HG02798 (cell line): Measurements from ENCODE around the gene MUC6.
"Not testable (repeated sequence)": the region's sequence is repeated elsewhere in the genome, so short reads cannot be mapped to it uniquely, and the experiment has no call there.

Experiments used
- ATAC-seq: cut with Tn5 transposase; IDR thresholded peaks from one replicate; pipeline ENCODE4 v1.9.1; 2021; ENCODE audit warnings: mild to moderate bottlenecking; ENCODE audit not compliant: unreplicated experiment, poor library complexity

Gene MUC6

GRCh38 chr11:1026641-1027482 lies 9.7 kb downstream of the MUC6 start:
- ATAC-seq, result no peak

DNA sequence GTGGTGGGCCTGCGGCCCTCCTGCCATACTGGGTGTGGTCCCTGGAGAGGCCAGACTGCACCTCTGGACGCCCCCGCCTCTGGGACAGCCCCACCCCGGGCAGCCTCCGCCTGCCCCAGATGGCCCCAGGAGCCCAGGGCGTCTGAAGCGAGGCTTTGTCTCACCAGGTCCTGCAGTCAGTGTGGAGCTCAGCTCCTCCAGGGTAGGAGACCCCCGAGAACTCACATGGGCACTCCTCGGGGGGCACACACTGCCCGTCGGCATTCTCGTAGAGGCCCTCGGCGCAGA lies 10.4 kb downstream of the MUC6 start:
- ATAC-seq, result no peak

DNA sequence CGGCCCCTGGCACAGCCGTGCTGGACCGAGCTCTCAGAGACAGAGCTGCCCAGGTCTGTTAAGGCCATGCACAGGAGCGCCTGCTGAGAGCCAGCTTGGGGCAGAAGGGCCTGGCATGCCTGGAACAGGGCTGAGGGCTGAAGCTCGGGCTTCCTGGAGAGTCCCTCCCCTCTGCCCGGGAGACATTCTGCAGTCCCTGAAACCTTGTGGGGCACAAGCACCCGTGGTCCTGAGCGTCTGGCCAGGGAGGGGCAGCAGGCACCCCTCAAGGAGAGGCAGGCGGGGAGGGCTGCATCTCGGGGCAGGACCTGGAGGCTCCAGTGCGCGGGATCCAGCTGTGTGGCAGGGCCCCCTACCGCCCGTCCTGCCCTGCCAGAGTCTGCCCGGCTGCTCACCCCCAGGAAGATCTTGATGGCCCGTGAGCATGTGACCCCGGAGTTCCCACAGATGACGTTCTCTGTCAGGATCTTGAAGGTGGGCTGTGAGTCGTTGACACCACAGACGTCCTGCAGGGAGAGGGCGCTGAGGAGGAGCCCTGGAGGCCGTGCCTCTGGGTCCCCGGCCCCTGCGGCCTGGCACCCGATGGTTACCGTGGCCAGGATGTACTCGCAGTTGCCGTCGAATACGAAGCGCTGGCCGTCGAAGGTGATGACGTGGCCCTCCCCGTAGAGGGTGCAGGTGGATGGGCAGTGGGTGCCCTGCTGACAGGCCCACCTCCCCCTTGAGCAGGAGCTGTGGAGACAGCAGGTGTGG lies 10.9 kb downstream of the MUC6 start:
- no peak for ATAC-seq

- no peak for ATAC-seq
Measured at GRCh38 chr11:1024597-1025409, 11.7 kb downstream of the MUC6 start.

DNA sequence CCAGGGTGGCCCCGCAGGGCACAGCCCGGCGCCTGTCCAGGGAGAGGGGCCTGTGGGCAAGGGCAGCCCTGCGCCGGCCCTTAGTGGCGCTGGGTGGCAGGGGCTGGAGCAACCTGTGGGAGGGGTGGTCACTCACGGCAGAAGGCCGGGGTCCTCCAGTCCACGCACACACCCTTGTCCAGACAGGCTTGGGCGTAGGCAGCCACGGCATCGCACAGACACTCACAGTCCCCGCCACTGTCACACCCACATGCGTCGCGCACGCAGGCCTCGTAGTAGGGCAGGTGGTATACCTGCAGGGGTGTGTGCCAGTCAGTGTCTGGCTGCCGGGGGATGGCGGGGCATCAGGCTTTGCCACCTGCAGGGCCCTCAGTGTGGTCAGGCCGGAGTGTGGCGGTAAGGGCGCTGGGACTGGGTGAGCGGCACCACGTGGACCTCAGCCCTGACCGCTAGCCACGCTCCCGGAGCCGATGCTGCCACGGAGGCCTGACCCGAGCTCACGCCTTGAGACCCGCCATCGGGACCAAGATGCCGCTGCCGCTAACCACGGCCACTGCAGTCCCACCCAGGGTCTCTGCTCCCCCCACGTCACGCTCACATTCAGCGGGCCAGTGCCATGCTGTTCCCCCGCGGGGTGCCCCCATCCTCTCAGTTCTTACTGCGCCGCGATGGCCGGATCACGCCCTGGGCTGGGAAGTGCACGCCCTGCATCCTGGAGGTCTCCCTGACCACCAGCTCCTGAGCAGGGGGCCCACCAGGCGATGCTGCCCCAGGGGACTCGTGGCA lies 12.5 kb downstream of the MUC6 start:
- ATAC-seq, result no peak

DNA sequence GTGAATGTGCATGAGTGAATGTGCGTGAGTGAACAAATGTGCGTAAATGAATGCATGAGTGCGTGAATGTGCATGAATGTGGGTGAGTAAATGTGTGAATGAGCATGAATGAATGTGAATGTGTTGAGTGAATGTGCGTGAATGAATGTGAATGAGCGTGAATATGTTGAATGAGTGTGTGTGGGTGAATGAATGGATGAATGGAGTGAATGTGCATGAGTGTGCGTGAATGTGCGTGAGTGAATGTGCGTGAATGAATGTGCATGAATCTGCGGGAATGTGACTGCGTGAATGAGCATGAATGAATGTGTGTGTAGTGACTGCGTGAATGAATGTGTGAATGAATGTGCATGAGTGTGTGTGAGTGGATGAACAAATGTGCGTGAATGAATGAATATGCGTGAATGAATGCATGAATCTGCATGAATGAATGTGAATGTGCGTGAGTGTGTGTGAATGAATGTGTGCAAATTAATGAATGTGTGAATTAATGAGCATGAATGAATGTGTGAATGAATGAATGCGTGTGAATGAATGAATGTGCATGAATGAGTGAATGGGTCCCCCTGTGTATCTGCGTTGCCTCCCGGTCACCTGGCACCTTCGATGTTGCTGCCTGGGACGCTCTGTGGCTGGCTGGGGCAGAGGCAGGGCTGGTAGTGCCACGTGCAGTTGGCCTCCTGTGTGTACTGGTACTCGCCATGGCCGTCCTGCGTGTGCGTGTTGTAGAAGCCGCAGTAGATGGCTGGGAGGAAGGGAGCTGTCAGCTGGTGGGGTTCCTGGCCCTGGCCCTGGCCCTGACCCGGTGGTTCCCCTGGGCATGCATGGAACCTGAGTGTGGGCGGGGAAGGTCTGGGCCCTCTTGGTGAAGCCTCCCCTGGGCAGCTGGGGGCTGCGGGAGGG lies 13.4 kb downstream of the MUC6 start:
- no peak for ATAC-seq

DNA sequence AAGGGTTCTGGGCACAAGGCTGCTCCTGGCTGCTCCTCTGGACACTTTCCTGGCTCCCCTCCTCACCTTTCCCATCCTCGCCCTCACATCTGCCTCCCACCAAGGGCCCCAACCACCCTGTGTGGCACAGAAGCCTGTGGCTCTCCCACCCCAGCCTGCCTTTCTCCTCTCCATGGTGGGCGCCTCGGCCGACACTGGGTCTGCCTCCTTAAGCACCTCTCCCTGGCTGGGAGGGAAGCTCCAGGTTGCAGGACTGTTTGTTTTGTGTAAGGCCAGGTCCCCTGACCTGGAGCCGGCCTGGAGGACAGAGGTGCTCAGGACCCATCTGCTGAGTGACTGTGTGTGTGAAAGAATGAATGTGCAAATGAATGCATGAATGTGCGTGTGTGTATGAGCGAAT lies 14.1 kb downstream of the MUC6 start:
- ATAC-seq, result no peak

DNA sequence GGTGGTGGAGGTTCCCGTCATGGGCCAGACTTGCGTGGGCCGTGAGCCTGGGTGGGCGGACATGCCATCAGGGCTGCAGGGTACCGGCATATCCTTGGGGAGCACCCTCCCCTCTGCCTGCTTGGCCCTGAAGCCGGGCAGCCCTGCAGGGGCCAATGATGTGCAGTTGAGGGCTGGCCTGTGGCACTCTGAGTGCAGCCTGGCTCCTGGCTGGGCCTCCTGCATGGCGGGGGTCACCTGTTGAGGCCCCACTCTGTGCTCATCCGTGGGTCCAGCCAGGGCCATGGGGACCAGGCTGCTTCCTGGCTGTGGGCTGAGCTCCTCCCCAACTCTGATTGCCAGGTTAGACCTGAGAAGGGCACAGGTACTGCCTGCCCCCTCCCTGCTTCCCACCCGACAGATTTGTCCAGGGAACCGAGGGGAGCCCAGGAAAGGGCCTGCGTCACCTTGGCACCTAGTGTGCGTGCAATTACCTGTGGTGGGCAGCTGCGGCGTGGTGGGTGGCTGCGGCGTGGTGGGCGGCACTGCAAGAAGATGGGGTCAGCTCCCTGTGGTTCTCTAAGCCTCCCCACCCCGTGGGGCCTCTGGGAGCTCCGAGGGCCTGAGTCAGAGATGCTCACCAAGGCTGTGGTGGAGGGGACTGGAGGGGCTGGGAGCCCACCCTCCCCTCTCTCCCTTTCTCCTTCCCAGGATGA lies 16.2 kb downstream of the MUC6 start:
- ATAC-seq, result no peak

- ATAC-seq, result no peak
Measured at GRCh38 chr11:1019321-1019910, 17.1 kb downstream of the MUC6 start.

DNA sequence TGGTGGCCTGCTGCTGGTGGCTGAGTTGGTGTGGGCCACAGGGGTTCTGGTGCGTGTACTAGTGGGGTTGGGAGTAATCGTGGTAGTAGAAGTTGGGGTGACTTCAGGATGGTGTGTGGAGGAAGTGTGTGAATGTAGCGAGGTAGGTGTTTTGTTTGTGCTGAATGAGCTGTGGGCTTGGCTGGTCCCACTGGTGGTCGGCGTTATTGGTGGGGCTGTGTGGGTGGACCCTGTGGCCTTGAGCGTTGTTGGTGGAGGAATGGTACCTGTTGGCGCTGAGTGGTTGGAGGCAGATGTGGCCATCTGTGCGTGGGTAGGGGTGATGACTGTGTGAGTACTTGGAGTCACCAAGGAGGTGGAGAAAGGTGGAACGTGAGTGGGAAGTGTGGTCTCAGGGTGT lies 18.4 kb downstream of the MUC6 start:
- ATAC-seq, result no peak

DNA sequence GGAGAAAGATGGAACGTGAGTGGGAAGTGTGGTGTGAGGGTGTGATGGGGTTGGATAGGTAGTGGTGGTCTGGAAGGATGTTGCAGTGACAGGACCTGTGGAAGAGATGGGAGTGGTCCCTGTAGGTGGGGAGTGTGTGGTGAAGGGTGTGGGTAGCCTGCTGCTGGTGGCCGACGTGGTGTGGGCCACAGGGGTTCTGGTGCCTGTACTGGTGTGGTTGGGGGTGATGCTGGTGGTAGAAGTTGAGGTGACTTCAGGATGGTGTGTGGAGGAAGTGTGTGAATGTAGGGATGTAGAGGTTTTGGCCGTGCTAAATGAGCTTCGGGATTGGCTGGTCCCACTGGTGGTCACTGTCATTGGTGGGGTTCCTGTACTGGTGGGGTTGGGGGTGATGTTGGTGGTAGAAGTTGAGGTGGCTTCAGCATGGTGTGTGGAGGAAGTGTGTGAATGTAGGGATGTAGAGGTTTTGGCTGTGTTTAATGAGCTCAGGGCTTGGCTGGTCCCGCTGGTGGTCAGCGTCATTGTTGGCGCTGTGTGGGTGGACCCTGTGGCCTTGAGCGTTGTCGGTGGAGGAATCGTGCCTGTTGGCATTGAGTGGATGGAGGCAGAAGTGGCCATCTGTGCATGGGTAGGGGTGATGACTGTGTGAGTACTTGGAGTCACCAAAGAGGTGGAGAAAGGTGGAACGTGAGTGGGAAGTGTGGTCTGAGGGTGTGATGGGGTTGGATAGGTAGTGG lies 19.1 kb downstream of the MUC6 start:
- no peak for ATAC-seq

DNA sequence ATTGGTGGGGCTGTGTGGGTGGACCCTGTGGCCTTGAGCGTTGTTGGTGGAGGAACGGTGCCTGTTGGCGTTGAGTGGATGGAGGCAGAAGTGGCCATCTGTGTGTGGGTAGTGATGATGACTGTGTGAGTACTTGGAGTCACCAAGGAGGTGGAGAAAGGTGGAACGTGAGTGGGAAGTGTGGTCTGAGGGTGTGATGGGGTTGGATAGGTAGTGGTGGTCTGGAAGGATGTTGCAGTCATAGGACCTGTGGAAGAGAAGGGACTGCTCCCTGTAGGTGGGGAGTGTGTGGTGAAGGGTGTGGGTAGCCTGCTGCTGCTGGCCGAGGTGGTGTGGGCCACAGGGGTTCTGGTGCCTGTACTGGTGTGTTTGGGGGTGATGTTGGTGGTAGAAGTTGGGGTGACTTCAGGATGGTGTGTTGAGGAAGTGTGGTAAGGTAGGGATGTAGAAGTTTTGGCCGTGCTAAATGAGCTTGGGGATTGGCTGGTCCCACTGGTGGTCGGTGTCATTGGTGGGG lies 19.9 kb downstream of the MUC6 start:
- ATAC-seq, result not testable (repeated sequence)

DNA sequence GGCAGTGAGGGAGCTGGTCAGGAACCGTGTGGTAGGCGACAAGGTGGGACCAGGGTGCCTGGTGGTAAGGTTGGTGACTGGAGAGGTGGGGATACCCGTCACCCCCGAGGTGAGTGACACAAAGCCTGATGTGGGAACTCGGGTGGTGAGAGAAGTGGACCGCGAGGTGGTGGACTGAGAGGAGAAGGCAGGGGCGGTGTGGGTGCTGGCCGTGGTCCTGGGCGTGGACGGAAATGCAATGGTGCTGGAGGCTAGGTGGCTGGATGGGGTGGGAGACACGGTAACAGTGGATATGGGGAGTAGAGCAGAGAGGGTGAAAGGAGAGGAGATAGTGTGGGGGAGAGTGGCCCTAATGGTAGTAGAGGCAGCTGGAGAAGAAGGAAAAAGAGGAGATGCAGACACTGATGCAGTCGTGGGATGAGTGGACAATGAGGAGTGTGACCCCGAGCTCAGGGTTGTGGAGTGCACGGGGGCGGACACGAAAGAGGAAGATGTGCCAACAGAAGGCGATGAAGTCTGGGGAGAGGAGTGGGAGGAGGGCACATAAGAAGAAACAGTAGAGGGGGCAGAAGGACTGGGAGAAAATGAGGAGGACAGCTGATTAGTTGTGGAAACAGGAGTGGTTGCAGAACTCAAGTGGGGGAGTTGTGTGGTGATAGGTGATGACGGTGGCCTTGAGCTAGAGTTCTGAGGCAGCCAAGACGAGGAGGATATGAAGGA lies 20.5 kb downstream of the MUC6 start:
- ATAC-seq, result no peak

DNA sequence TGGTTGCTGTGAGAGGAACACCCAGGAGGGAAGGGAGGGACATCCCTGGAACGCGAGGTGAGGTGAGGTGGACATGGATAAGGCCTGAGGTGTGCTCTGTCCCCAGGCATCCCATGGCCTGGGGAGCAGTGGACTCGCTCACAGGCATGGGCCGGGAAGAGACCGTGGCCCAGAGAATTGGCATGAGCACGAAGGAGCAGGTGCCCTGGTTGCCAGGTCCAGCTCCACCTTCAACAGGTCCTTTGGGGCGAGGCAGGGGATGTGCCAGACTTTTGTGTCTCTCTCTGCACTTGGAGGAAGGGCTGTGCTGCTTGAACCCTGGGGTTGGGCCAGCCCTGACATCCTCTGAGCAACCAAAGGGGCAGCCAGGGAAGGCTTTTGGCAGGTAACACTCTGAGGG lies 21.5 kb downstream of the MUC6 start:
- ATAC-seq, result no peak

DNA sequence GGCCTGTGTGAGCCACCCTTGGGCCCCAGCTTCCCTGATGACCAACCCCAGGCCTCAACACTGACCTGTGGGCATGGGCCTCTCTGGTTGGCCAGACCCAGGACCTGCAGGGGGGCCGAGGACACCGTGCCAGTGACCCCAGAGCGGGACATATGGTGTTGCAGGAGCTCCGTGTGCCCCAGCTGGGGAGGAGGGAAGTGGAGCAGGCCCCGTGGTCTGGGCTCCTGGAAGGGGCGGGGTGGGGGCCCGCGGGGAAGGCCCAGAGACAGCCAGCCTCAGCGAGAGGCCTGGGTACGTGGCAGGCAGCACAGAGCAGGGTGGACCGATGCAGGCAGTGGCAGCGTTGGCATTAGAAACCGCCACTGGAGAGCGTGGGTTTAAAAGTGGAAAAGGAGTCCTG lies 22.2 kb downstream of the MUC6 start:
- ATAC-seq, result no peak

GRCh38 chr11:1013631-1013935 lies 22.9 kb downstream of the MUC6 start:
- no peak for ATAC-seq
